HEK293 (cell line): Measurements from ENCODE around the gene GRK5.

Experiments
- EGR2 ChIP-seq: fragments of 450-650 bp; formaldehyde crosslinking; IDR thresholded peaks from 2 replicates; pipeline ENCODE4 v1.5.1; 2016; ENCODE audit warnings: low read depth, missing biosample characterization, missing genetic modification characterization
- IKZF3 ChIP-seq: fragments of 450-650 bp; IDR thresholded peaks from 2 replicates; pipeline ENCODE4 v1.5.0; 2018; ENCODE audit warnings: missing biosample characterization, mild to moderate bottlenecking, missing genetic modification characterization, moderate library complexity
- OSR2 ChIP-seq: fragments of 450-650 bp; formaldehyde crosslinking; IDR thresholded peaks from 2 replicates; pipeline ENCODE4 v1.5.1; 2016; ENCODE audit warnings: missing biosample characterization, missing genetic modification characterization
- REPIN1 ChIP-seq: fragments of 450-650 bp; formaldehyde crosslinking; IDR thresholded peaks from 2 replicates; pipeline ENCODE4 v1.5.1; 2017; ENCODE audit warnings: missing biosample characterization, missing genetic modification characterization, low read depth
- SCRT2 ChIP-seq: fragments of 450-650 bp; formaldehyde crosslinking; IDR thresholded peaks from 2 replicates; pipeline ENCODE4 v1.5.1; 2016; ENCODE audit warnings: missing biosample characterization, missing genetic modification characterization
- WT1 ChIP-seq: fragments of 450-650 bp; formaldehyde crosslinking; IDR thresholded peaks from 2 replicates; pipeline ENCODE4 v1.5.1; 2016; ENCODE audit warnings: missing biosample characterization, missing genetic modification characterization
- ZBTB8A ChIP-seq: fragments of 450-650 bp; formaldehyde crosslinking; IDR thresholded peaks from 2 replicates; pipeline ENCODE4 v1.5.1; 2016; ENCODE audit warnings: missing biosample characterization, missing genetic modification characterization
- ZFHX2 ChIP-seq: fragments of 450-650 bp; formaldehyde crosslinking; conservative IDR thresholded peaks from 2 replicates; pipeline ENCODE4 v1.5.1; 2016; ENCODE audit warnings: missing biosample characterization, missing genetic modification characterization
- ZIC2 ChIP-seq: fragments of 450-650 bp; formaldehyde crosslinking; IDR thresholded peaks from 2 replicates; pipeline ENCODE4 v1.5.1; 2016; ENCODE audit warnings: missing biosample characterization, missing genetic modification characterization
- ZNF133 ChIP-seq: fragments of 450-650 bp; formaldehyde crosslinking; IDR thresholded peaks from 2 replicates; pipeline ENCODE4 v1.5.1; 2016; ENCODE audit warnings: missing biosample characterization, missing genetic modification characterization
- ZNF155 ChIP-seq: fragments of 450-650 bp; formaldehyde crosslinking; IDR thresholded peaks from 2 replicates; pipeline ENCODE4 v1.5.1; 2016; ENCODE audit warnings: missing biosample characterization, missing genetic modification characterization
- ZNF157 ChIP-seq: fragments of 450-650 bp; formaldehyde crosslinking; IDR thresholded peaks from 2 replicates; pipeline ENCODE4 v1.5.1; 2016; ENCODE audit warnings: missing biosample characterization, missing genetic modification characterization
- ZNF16 ChIP-seq: fragments of 450-650 bp; formaldehyde crosslinking; IDR thresholded peaks from 2 replicates; pipeline ENCODE4 v1.5.1; 2016; ENCODE audit warnings: low read depth, missing biosample characterization, missing genetic modification characterization
- ZNF19 ChIP-seq: fragments of 450-650 bp; formaldehyde crosslinking; IDR thresholded peaks from 2 replicates; pipeline ENCODE4; 2016; ENCODE audit warnings: missing biosample characterization, missing genetic modification characterization, low read depth
- ZNF211 ChIP-seq: fragments of 450-650 bp; formaldehyde crosslinking; IDR thresholded peaks from 2 replicates; pipeline ENCODE4 v1.5.1; 2016; ENCODE audit warnings: low read depth, missing biosample characterization, missing genetic modification characterization
- ZNF214 ChIP-seq: fragments of 450-650 bp; formaldehyde crosslinking; IDR thresholded peaks from 2 replicates; pipeline ENCODE4 v1.5.1; 2017; ENCODE audit warnings: missing biosample characterization, mild to moderate bottlenecking, missing genetic modification characterization, borderline replicate concordance
- ZNF23 ChIP-seq: fragments of 450-650 bp; formaldehyde crosslinking; IDR thresholded peaks from 2 replicates; pipeline ENCODE4 v1.5.1; 2016; ENCODE audit warnings: missing biosample characterization, missing genetic modification characterization, borderline replicate concordance
- ZNF302 ChIP-seq: fragments of 450-650 bp; formaldehyde crosslinking; IDR thresholded peaks from 2 replicates; pipeline ENCODE4 v1.5.1; 2016; ENCODE audit warnings: missing biosample characterization, missing genetic modification characterization, low read depth
- ZNF341 ChIP-seq: fragments of 450-650 bp; formaldehyde crosslinking; IDR thresholded peaks from 2 replicates; pipeline ENCODE4; 2016; ENCODE audit warnings: low read depth, missing biosample characterization, missing genetic modification characterization
- ZNF416 ChIP-seq: fragments of 450-650 bp; formaldehyde crosslinking; IDR thresholded peaks from 2 replicates; pipeline ENCODE4 v1.5.1; 2016; ENCODE audit warnings: missing biosample characterization, missing genetic modification characterization
- ZNF423 ChIP-seq: fragments of 450-650 bp; formaldehyde crosslinking; IDR thresholded peaks from 2 replicates; pipeline ENCODE4 v1.5.1; 2016; ENCODE audit warnings: missing biosample characterization, missing genetic modification characterization
- ZNF555 ChIP-seq: fragments of 450-650 bp; formaldehyde crosslinking; conservative IDR thresholded peaks from 2 replicates; pipeline ENCODE4 v1.5.1; 2017; ENCODE audit warnings: missing biosample characterization, mild to moderate bottlenecking, missing genetic modification characterization, inconsistent platforms
- ZNF600 ChIP-seq: fragments of 450-650 bp; formaldehyde crosslinking; IDR thresholded peaks from 2 replicates; pipeline ENCODE4 v1.5.1; 2016; ENCODE audit warnings: missing biosample characterization, missing genetic modification characterization
- ZNF677 ChIP-seq: fragments of 450-650 bp; IDR thresholded peaks from 2 replicates; pipeline ENCODE4 v1.5.0; 2018; ENCODE audit warnings: missing biosample characterization, mild to moderate bottlenecking, missing genetic modification characterization, moderate library complexity
- ZNF747 ChIP-seq: fragments of 450-650 bp; formaldehyde crosslinking; IDR thresholded peaks from 2 replicates; pipeline ENCODE4 v1.5.1; 2016; ENCODE audit warnings: missing biosample characterization, missing genetic modification characterization
- ZNF792 ChIP-seq: fragments of 450-650 bp; formaldehyde crosslinking; IDR thresholded peaks from 2 replicates; pipeline ENCODE4 v1.5.1; 2016; ENCODE audit warnings: missing biosample characterization, missing genetic modification characterization
- ZNF830 ChIP-seq: fragments of 450-650 bp; IDR thresholded peaks from 2 replicates; pipeline ENCODE4 v1.5.0; 2018; ENCODE audit warnings: missing biosample characterization, missing genetic modification characterization, low read depth, mild to moderate bottlenecking, moderate library complexity
- TF ChIP-seq, protein P1 (sequence below): fragments of 450-650 bp; formaldehyde crosslinking; IDR thresholded peaks from 2 replicates; pipeline ENCODE4 v1.5.1; 2016; ENCODE audit warnings: missing biosample characterization, missing genetic modification characterization
- TF ChIP-seq, protein P2 (sequence below): fragments of 450-650 bp; formaldehyde crosslinking; IDR thresholded peaks from 2 replicates; pipeline ENCODE4 v1.5.1; 2017; ENCODE audit warnings: missing biosample characterization, missing genetic modification characterization

Gene GRK5

DNA sequence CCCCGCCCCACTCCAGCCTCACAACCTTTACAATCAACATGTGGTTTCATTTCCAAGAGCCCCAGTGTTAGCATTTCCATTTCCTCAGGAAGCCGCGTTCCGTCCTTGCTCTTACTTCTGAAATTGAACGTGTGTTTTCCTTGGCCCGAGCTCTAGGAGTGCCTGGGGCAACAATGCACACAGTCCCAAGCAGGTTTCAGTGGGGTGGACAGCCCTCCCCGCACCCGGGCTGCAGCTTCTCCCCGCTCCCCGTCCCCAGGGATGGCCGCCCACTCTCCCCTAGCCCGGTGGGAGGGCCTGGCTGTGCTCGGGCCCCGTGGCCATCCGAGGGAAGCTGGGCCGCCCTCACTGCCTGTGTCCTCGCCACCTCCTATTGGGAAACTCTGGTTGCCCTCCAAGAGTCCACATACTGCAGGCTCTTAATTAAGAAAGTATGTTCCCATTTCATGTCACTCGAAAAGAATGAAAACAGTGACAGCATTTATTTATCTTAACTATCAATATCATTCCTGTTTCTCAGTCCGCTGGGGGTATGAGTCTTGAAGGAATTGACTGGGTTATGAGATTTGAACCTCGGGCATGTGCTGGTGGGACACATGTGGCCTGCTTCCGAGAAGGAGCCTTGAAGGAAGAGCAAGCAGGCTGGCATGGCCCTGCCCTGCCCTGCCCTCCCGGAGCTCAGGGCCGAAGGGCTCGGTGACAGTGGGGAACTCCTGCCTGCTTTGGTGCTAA, 163.8 kb downstream of the GRK5 start (continued):
- TF ChIP-seq ZNF16 (tag by site-specific recombination) = no peak
- no peak for TF ChIP-seq IKZF3 (tag by site-specific recombination)
- no peak for TF ChIP-seq ZNF19 (tag by site-specific recombination)
- no peak for TF ChIP-seq ZNF23 (tag by site-specific recombination)
- no peak for TF ChIP-seq ZNF133 (tag by site-specific recombination)
- 0 out of 2 replicates have a peak, but pooled peaks have one; percentile 30 for TF ChIP-seq ZBTB8A (tag by site-specific recombination)
- TF ChIP-seq REPIN1 = no peak
- TF ChIP-seq ZNF341 (tag by site-specific recombination) = peak; percentile 63; the same call in 1 of the 2 replicates
- no peak for TF ChIP-seq WT1
- TF ChIP-seq ZNF600 = peak; percentile 61
- TF ChIP-seq, protein P1, sequence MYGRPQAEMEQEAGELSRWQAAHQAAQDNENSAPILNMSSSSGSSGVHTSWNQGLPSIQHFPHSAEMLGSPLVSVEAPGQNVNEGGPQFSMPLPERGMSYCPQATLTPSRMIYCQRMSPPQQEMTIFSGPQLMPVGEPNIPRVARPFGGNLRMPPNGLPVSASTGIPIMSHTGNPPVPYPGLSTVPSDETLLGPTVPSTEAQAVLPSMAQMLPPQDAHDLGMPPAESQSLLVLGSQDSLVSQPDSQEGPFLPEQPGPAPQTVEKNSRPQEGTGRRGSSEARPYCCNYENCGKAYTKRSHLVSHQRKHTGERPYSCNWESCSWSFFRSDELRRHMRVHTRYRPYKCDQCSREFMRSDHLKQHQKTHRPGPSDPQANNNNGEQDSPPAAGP (tag by site-specific recombination) = no peak
- TF ChIP-seq ZNF155 (tag by site-specific recombination) = no peak
- no peak for TF ChIP-seq ZNF214 (tag by site-specific recombination)
- peak; percentile 83 for TF ChIP-seq ZNF423
- TF ChIP-seq ZNF792 (tag by site-specific recombination) = no peak
- TF ChIP-seq ZIC2 (tag by site-specific recombination) = peak; percentile 76
- TF ChIP-seq OSR2 (tag by site-specific recombination) = 0 out of 2 replicates have a peak, but pooled peaks have one; percentile 32
- peak; percentile 64 for TF ChIP-seq ZFHX2 (tag by site-specific recombination)
- TF ChIP-seq ZNF302 (tag by site-specific recombination) = no peak
- peak; percentile 54; the same call in 1 of the 2 replicates for TF ChIP-seq EGR2 (tag by site-specific recombination)
- TF ChIP-seq SCRT2 (tag by site-specific recombination) = peak; percentile 77
- no peak for TF ChIP-seq ZNF157 (tag by site-specific recombination)
- no peak for TF ChIP-seq ZNF830 (tag by site-specific recombination)
- TF ChIP-seq ZNF677 (tag by site-specific recombination) = no peak
- no peak for TF ChIP-seq ZNF747
- TF ChIP-seq ZNF211 (tag by site-specific recombination) = no peak
- no peak for TF ChIP-seq ZNF416 (tag by site-specific recombination)
- no peak for TF ChIP-seq ZNF555 (tag by site-specific recombination)
- TF ChIP-seq, protein P2, sequence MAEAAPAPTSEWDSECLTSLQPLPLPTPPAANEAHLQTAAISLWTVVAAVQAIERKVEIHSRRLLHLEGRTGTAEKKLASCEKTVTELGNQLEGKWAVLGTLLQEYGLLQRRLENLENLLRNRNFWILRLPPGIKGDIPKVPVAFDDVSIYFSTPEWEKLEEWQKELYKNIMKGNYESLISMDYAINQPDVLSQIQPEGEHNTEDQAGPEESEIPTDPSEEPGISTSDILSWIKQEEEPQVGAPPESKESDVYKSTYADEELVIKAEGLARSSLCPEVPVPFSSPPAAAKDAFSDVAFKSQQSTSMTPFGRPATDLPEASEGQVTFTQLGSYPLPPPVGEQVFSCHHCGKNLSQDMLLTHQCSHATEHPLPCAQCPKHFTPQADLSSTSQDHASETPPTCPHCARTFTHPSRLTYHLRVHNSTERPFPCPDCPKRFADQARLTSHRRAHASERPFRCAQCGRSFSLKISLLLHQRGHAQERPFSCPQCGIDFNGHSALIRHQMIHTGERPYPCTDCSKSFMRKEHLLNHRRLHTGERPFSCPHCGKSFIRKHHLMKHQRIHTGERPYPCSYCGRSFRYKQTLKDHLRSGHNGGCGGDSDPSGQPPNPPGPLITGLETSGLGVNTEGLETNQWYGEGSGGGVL = no peak
